Panc1 (cell line): ENCODE measurements around the gene SCD5. TPM values are rescaled to one million over a fixed set of nuclear protein-coding genes. Genes with fewer than 3 reads are reported as not detected.

Source experiments
- ATAC-seq: fragments of 200-7000 bp; cut with Tn5 transposase; 2 replicates; pipeline ENCODE4 v1.9.1; 2020; ENCODE audit warnings: mild to moderate bottlenecking, moderate library complexity
- BruUV-seq: library from RNA; stranded (reverse); fragments of 400-500 nt; replicated peaks from 2 replicates; lab custom pipeline; 2021; lab: Mats Ljungman, UMichigan
- CTCF ChIA-PET: fragments of 300-600 bp; sonication (Branson Sonifier 250); formaldehyde crosslinking; loops from one replicate; lab custom pipeline; 2022; ENCODE audit warnings: antibody characterized with exemption; lab: Charles Lee
- POLR2A ChIA-PET: fragments of 300-600 bp; sonication (Branson Sonifier 250); formaldehyde crosslinking; loops from one replicate; lab custom pipeline; 2022; ENCODE audit warnings: antibody characterized with exemption; lab: Charles Lee
- DNase-seq: peaks from one replicate; pipeline ENCODE4 v3.0.0-alpha.2; 2010; ENCODE audit warnings: low read depth, low spot score
- H3K27ac ChIP-seq: 2 replicates; pipeline ENCODE4 v1.5.1; 2011; ENCODE audit warnings: mild to moderate bottlenecking, low read length, inconsistent platforms
- H3K27me3 ChIP-seq: fragments of 200-500 bp; sonication (Bioruptor generic); 2 replicates; pipeline ENCODE4 v1.6.0; 2014; ENCODE audit warnings: low read length, inconsistent platforms; ENCODE audit not compliant: control insufficient read depth, insufficient read depth
- H3K36me3 ChIP-seq: fragments of 200-500 bp; sonication (Bioruptor generic); 2 replicates; pipeline ENCODE4 v1.5.1; 2014; ENCODE audit warnings: inconsistent platforms, mild to moderate bottlenecking, low read length, moderate library complexity; ENCODE audit not compliant: control insufficient read depth, insufficient read depth
- H3K4me1 ChIP-seq: 2 replicates; pipeline ENCODE4 v1.5.1; 2011; ENCODE audit warnings: inconsistent platforms, mild to moderate bottlenecking, low read length, moderate library complexity; ENCODE audit not compliant: control insufficient read depth, insufficient read depth
- H3K4me3 ChIP-seq, 2 experiments: 2 replicates each; pipeline ENCODE4 v1.5.1; 2011 to 2012; ENCODE audit warnings: low read depth in 2 of 2, low read length in 2 of 2, mild to moderate bottlenecking in 2 of 2, inconsistent platforms in 1 of 2, moderate library complexity in 1 of 2
- H3K9me3 ChIP-seq: fragments of 200-500 bp; sonication (Bioruptor generic); 2 replicates; pipeline ENCODE4 v1.5.1; 2014; ENCODE audit warnings: low read depth, mild to moderate bottlenecking, inconsistent platforms, low read length, moderate library complexity; ENCODE audit not compliant: control insufficient read depth, insufficient read depth
- CTCF ChIP-seq: fragments of 450-650 bp; IDR thresholded peaks from 2 replicates; pipeline ENCODE4 v1.5.1; 2017; ENCODE audit warnings: mild to moderate bottlenecking
- POLR2AphosphoS5 ChIP-seq: IDR thresholded peaks from 2 replicates; pipeline ENCODE4 v1.6.1; 2012; ENCODE audit warnings: mild to moderate bottlenecking, low read depth, low read length, moderate library complexity
- REST ChIP-seq, 2 experiments: IDR thresholded peaks; 2 replicates each; pipeline ENCODE4 v1.6.1; 2011 to 2012; ENCODE audit warnings: low read depth in 2 of 2, control low read depth in 1 of 2, low read length in 1 of 2, mild to moderate bottlenecking in 1 of 2, moderate library complexity in 1 of 2; ENCODE audit not compliant: insufficient read depth in 1 of 2
- SIN3A ChIP-seq: IDR thresholded peaks from 2 replicates; pipeline ENCODE4 v1.6.1; 2012; ENCODE audit warnings: low read depth, mild to moderate bottlenecking, low read length, moderate library complexity, borderline replicate concordance; ENCODE audit not compliant: insufficient read depth
- TCF7L2 ChIP-seq: IDR thresholded peaks from 2 replicates; pipeline ENCODE4 v1.6.1; 2011; ENCODE audit warnings: mild to moderate bottlenecking, low read depth, low read length, inconsistent platforms
- in situ Hi-C: cut with HindIII; loops from 2 replicates; pipeline ENCODE4 v1.10.0; 2016; ENCODE audit warnings: low sequenced_read_pairs, low pct_unique_long_range_greater_than_20kb
- intact Hi-C: fragments of 100-400 bp; cut with micrococcal nuclease; formaldehyde crosslinking; loops from one replicate; pipeline ENCODE4 v1.10.0; 2022; ENCODE audit not compliant: unreplicated experiment
- total RNA-seq: library from RNA; stranded (reverse); gene quantifications from one replicate; pipeline ENCODE4 v1.2.1, GENCODE V29; 2021; ENCODE audit not compliant: unreplicated experiment

The SCD5 gene
- total RNA-seq, 1 experiment from 2014 or later: 2.0 TPM

DNA sequence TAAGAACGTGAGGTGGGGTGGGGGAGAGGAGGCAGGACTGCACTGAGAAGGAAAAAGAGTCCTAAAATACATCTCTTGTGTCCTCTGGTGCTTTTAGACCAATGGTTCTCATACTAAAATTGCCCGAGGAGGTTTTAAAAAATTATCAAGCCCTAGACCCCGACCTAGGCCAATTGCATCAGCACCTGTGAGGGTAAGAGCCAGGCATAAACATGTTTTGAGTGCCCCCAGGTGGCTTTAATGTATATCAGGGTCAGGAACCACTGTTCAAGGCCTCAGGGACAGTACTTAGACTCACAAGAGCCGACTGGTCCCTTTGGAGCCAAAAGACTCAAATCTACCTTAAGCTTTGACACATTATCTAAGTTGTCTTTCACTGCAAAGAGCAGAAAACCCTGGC is 199.3 kb downstream of the SCD5 start:
- intact Hi-C loops: no loop called here
- CTCF ChIA-PET: no interaction called here
- no peak for ATAC-seq

DNA sequence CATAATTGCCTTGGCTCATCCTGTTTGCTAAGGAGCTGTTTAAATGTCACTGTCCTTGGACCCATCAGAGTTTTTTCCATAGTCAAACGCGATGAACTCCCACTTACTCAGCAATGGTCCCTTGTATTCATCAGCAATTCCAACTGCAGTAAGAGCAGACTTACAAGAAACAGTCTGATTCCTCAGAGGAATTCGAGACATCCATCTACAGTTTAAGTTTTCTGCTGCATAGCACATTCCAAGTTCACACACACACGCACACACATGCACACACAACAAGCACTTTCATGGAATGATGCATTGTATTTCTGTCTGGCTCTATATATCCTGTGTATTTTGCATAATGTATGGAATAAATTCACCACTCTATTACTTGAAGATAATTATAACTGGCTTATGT is 204.1 kb downstream of the SCD5 start:
- H3K27me3 ChIP-seq: peaks cover 7% of the 10 kb centered on the region
- CTCF ChIA-PET: no interaction called here
- no TSS peak for BruUV-seq
- DNase-seq (no peak), ATAC-seq (no peak)
- H3K9me3 ChIP-seq: no peaks in the 10 kb centered on the region
- H3K36me3 ChIP-seq: no peaks in the 10 kb centered on the region
- H3K4me3 ChIP-seq: no peak overlapping the region
- H3K27ac ChIP-seq: no peak overlapping the region
- intact Hi-C loops (no loop called here), in situ Hi-C loops (no loop called here)
- TF ChIP-seq REST (IDR thresholded peaks at IDR 0.05; ENCODE audit: insufficient read depth in 1 of 2, low read depth in 2 of 2, low read length in 1 of 2) (no peak), SIN3A (no peak), POLR2AphosphoS5 (no peak), TCF7L2 (no peak), CTCF (no peak)
- H3K4me1 ChIP-seq: no peaks in the 10 kb centered on the region
- POLR2A ChIA-PET: no interaction called here

More for the DNA sequence above, 199.3 kb downstream of the SCD5 start:
- Histone ChIP-seq H3K4me1 (no peaks in the 10 kb centered on the region), H3K4me3 (no peak overlapping the region), H3K27me3 (0 out of 2 replicates have a peak, but pooled peaks cover 3% of the 10 kb centered on the region), H3K27ac (no peak overlapping the region), H3K9me3 (no peaks in the 10 kb centered on the region), H3K36me3 (no peaks in the 10 kb centered on the region)
- in situ Hi-C loops: no loop called here
- POLR2A ChIA-PET: no interaction called here
- TF ChIP-seq SIN3A (no peak), CTCF (no peak; the same call in 1 of the 2 replicates), TCF7L2 (no peak), POLR2AphosphoS5 (no peak), REST (IDR thresholded peaks at IDR 0.05; ENCODE audit: insufficient read depth in 1 of 2, low read depth in 2 of 2, low read length in 1 of 2) (no peak)
- DNase-seq: no peak
- BruUV-seq: no TSS peak
